ENCODE results near the gene FEM1B.

FEM1B gene

DNA sequence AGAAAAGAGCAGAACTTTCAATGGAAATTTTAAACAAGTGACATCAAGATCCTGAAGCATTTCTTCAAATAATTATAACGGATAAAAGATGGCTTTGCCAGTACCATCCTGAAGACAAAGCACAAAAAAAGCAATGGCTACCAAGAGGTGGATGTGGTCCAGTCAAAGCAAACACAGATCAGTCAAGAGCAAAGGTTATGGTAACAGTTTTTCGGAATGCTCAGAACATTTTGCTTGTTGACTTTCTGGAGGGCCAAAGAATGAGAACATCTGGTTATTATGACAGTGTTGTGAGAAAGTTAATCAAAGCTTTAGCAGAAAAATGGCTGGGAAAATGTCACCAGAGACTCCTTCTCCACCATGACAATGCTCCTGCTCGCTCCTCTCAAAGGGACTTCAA is 31.5 kb downstream of the FEM1B start:
- no peak for DNase-seq

DNA sequence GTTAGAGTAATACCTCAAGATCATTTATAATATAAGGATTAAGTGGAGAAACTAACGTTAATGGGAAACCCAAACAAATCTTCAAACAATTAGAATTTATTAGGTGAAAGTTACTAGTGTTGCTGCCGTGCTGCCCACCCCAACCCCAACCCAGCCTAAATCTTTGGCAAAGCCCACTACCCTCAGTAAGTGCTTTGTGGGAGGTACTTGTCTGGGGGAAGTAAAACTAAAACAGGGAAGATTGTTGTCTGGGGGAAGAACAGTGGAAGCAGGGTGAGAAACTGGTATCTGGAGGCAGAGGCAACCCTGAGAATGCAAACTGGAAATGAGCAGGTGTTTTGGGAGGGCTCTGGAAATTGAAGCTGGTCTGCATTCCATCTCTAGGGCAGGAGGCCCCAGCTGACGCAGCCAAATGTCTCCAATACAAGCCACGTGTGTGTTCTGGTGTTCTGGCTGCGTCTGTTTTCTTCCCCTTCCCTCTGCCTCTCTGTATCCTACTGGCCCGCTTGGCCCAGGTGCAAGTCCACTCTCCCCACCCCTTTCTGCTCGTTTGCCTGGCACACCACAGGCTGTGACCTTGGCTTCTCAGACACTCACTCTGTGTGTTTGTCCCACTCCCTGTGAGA is 32.7 kb downstream of the FEM1B start:
- DNase-seq = no peak

- DNase-seq = no peak
These were observed 33.4 kb downstream of the FEM1B start for GRCh38 chr15:68310804-68311463.

DNA sequence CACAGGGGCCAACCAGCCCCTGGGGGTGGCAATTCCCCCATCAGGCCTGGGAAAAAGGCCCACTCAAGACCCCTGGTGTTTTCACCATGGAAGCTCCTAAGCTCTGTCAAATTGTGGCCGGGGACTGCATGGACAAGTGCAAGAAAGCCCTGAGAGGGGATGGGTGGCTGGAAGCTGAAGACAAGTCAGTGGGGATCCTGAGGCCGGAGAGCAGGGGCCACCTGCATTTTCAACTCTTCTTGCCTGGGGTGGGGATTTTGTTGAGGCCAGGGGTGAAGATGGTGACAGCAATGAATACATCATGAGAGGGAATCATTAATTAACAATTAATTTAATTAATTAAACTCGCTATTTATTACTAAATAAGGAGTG is 33.9 kb downstream of the FEM1B start:
- DNase-seq = no peak

- no peak for DNase-seq
These were observed 34.5 kb downstream of the FEM1B start for GRCh38 chr15:68311859-68312557.

DNA sequence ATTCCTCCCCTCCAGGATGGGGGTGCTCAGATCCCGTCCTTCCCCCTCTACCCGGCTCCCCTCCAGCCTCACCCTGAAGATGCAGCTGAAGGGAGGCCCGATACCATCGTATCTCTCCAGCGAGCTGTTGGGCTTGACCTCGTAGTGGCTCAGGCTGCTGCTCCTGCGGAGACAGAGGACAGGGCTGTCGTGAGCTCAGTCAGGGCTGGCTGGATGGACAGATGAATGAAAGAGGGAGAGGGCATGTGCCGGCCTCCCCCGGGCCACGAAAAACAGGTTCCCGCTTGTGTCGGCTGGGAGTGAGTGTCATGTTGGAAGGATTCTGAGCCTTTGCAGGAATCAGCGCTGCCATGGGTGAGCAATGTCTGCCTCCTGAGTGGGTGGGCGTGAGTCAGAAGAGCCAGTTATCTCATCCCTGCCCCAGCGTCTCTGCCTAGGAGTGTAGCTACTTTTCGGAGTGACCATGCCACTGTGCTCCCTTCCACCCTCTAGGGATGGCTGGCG is 35.2 kb downstream of the FEM1B start:
- DNase-seq = no peak

DNA sequence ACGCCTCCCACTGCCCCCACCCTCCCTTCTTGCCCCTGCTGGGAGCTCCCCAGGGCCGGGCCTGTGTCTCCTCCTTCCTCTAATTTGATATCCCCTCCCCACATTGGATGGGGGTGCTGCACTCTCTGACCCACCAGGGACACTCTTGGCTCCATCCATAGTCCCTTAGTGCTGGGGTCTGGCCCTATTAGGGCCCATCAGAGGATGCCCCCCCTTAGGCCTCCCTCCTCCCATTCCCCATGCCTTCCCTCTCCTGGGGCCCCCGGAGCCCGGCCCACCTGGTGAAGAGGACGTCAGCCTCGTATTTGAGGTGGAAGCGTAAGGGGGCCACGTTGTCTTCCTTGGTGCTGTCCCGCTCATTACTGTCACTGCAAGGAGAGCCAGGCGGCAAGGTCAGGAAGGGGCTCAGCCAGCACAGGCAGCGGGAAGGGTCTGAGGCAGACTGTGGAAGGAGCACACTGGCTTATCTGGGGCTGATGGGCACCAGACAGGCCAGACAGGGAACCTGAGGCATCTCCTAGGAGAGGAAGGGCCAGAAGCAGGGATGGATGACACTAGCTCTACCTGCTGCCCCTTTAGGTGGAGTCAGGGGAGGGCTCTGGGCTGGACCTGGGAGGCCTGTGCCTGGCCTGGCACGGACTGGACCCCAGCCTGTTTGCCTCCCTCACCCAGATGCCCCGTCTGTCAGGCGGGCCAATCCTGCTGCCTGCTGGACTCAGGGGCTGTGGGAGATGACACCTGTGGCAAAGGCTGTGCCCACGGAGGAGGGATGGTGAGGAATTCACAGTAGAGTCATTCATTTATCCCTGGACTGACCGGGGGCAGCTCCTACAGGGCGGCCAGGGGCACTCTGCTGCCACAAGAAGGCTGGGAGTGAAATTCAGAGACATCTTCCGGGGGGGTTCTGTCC is 36.2 kb downstream of the FEM1B start:
- DNase-seq = no peak

- no peak for DNase-seq
These were observed 37.0 kb downstream of the FEM1B start for GRCh38 chr15:68314563-68314962.

- DNase-seq = no peak
These were observed 37.5 kb downstream of the FEM1B start for GRCh38 chr15:68315035-68315434.

- no peak for DNase-seq
These were observed 38.0 kb downstream of the FEM1B start for GRCh38 chr15:68315495-68316031.

- no peak for DNase-seq
These were observed 38.7 kb downstream of the FEM1B start for GRCh38 chr15:68316061-68316804.

- DNase-seq = no peak
These were observed 39.9 kb downstream of the FEM1B start for GRCh38 chr15:68317281-68318007.

GRCh38 chr15:68318008-68318835 is 40.7 kb downstream of the FEM1B start:
- DNase-seq = no peak

GRCh38 chr15:68318931-68319909 is 41.7 kb downstream of the FEM1B start:
- no peak for DNase-seq

DNA sequence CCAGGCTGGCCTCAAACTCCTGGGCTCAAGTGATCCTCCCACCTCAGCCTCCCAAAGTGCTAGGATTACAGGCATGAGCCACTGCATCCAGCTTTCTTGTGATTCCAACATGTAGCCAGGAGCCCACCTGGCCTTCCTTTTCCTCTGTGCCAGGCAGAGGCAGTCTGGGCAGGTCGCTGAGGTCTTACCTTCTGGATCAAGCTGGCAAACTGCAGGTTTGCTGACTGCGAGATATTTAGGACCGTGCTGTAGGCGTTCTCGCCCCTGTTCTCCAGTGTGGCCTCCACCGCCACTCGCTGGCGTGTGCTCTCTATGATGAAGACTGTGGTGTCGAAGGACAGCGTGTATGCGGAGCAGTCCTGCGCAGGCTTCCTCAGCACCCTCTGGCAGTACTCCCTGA is 42.5 kb downstream of the FEM1B start:
- DNase-seq = no peak

GRCh38 chr15:68321229-68321628 is 43.7 kb downstream of the FEM1B start:
- no peak for DNase-seq

GRCh38 chr15:68322796-68323195 is 45.3 kb downstream of the FEM1B start:
- no peak for DNase-seq

DNA sequence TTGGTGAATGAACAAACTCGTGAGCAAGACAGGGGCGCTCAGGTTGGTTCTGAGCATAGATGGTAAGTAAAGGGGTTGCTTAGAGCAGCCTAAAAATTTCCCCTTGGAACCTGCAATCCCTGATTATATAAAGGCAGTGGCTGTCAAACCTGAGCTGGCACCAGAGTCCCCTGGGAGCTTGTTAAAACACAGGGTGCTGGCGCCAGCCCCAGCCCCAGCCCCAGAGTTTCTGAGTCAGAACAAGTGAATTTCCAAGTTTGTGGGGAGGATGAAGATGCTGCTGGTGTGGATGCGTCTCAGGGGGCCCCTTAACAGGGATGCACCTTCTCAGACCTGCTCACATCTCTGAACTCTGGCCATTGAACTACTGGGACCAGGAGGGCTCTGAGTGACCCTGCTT is 48.2 kb downstream of the FEM1B start:
- DNase-seq = no peak

GRCh38 chr15:68326711-68327354 is 49.3 kb downstream of the FEM1B start:
- DNase-seq = no peak
